Putamen (tissue), 1 donor: ENCODE results near the gene PLIN1.

ENCODE experiments used
- DNase-seq: peaks from one replicate; pipeline ENCODE4 v3.0.0-alpha.2; 2016; ENCODE audit warnings: low spot score

The PLIN1 gene

DNA sequence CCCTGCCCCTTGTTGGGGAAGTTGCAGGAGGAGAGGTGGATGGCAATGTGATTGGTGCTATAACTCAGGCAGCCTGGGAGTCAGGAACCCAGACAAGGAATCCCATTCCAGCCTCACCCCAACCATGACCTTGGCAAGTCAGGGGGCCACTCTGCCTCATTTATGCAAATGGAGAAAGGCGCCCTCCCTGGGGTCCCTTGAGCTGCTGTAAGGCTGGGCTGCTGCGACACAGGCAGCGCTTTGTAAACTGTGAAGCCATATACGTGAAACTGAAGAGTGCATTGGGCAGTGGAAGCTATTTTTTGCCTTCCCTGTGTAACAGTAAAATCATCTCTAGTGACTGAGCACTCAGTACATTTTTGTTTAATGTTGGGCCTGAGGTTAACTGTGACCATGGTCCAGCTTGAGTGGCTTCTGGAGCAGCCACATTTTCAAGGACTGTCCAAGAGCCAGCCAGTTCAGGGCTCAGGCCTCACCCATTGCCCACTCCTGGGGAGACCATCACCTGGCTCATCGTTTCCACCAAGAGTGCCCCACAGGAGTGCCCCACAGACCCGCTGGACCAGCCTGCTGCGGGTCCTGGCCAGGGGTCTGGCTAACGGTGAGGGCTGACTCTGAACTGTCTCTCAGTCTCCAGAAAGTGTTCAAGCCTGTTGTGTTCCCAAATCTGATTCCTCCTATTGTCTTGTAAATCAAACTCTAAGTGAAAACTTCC lies 51.8 kb downstream of the PLIN1 start:
- DNase-seq = no peak

GRCh38 chr15:89625716-89626115 lies 53.5 kb downstream of the PLIN1 start:
- no peak for DNase-seq

GRCh38 chr15:89623165-89623564 lies 56.0 kb downstream of the PLIN1 start:
- no peak for DNase-seq

- DNase-seq = no peak
These were observed 57.6 kb downstream of the PLIN1 start for GRCh38 chr15:89621547-89621946.

DNA sequence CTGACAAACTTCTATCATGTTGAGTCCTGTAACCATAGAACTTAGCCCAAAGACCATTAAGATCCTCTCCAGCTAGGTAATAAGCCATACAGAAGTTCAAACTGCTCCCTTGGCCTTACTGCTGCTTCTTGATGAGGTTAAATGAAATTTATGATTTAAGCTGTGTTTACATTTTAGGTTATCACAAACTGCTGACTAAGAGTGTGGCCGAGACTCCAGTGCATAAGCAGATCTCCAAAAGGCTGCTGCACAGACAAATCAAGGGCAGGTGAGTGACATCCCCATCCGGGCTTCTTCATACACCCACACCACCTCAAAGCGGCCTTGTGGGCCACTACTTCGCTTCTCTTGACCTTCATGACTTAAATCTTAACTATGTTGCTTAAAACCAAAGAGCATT lies 62.9 kb downstream of the PLIN1 start:
- no peak for DNase-seq

- DNase-seq = no peak
These were observed 64.0 kb downstream of the PLIN1 start for GRCh38 chr15:89615135-89615534.
